Spleen (tissue), 7 donors: ENCODE results near the gene KIF1A.
"Not testable (repeated sequence)": the region's sequence is repeated elsewhere in the genome, so short reads cannot be mapped to it uniquely, and the experiment has no call there.

ENCODE experiments used
- POLR2A ChIP-seq, 3 donors: fragments of 450-650 bp; IDR thresholded peaks; one replicate each; pipeline ENCODE4 v1.5.1; 2017; ENCODE audit warnings: antibody characterized with exemption in 3 of 3, mild to moderate bottlenecking in 1 of 3
- TF ChIP-seq, protein P1 (sequence below), 11 experiments: fragments of 200-600 bp in 7 of 11; fragments of 450-650 bp in 4 of 11; sonication (generic) in 4 of 11; IDR thresholded peaks in 8 of 11; conservative IDR thresholded peaks in 3 of 11; 1 replicate in 7 of 11; 2 replicates in 4 of 11; pipeline versions ENCODE4 v1.4.0 to v1.8.0; 2016 to 2021; ENCODE audit warnings: antibody characterized with exemption in 11 of 11, inconsistent platforms in 4 of 11, mild to moderate bottlenecking in 1 of 11
- donor health status: DM: no; HTN: no; CAD: no; lungs with moderate emphysema.
- donor health status: DM: no; HTN: no; CAD: no.
- donor health status: DM: no; HTN: no; CAD: no.

DNA sequence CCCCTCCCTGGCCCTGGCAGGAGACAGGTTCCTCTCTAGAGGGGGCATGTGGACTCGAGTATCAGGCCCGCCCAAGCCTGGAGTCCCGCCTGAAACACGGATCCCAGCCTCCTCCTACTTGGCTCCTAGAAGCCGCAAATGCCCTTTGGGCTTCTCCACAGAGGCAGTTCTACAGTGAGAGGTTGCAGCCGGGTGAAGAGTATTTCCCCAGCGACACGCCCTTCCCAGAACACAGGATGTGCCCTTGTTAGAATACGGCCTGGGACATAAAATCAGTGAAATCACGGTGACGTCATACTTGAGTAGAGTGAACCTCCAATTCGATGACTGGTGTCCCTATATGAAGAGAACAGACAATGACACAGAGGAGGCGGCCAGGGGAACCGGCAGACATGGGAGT, 142.0 kb downstream of the KIF1A start:
- TF ChIP-seq, protein P1, sequence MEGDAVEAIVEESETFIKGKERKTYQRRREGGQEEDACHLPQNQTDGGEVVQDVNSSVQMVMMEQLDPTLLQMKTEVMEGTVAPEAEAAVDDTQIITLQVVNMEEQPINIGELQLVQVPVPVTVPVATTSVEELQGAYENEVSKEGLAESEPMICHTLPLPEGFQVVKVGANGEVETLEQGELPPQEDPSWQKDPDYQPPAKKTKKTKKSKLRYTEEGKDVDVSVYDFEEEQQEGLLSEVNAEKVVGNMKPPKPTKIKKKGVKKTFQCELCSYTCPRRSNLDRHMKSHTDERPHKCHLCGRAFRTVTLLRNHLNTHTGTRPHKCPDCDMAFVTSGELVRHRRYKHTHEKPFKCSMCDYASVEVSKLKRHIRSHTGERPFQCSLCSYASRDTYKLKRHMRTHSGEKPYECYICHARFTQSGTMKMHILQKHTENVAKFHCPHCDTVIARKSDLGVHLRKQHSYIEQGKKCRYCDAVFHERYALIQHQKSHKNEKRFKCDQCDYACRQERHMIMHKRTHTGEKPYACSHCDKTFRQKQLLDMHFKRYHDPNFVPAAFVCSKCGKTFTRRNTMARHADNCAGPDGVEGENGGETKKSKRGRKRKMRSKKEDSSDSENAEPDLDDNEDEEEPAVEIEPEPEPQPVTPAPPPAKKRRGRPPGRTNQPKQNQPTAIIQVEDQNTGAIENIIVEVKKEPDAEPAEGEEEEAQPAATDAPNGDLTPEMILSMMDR (IDR thresholded peaks at IDR 0.05 in 8 of 11, conservative IDR thresholded peaks at IDR 0.05 in 3 of 11), result not testable (repeated sequence)
- not testable (repeated sequence) for TF ChIP-seq POLR2A (IDR thresholded peaks at IDR 0.05)
